ENCODE data around the gene ADAP1.

DNA sequence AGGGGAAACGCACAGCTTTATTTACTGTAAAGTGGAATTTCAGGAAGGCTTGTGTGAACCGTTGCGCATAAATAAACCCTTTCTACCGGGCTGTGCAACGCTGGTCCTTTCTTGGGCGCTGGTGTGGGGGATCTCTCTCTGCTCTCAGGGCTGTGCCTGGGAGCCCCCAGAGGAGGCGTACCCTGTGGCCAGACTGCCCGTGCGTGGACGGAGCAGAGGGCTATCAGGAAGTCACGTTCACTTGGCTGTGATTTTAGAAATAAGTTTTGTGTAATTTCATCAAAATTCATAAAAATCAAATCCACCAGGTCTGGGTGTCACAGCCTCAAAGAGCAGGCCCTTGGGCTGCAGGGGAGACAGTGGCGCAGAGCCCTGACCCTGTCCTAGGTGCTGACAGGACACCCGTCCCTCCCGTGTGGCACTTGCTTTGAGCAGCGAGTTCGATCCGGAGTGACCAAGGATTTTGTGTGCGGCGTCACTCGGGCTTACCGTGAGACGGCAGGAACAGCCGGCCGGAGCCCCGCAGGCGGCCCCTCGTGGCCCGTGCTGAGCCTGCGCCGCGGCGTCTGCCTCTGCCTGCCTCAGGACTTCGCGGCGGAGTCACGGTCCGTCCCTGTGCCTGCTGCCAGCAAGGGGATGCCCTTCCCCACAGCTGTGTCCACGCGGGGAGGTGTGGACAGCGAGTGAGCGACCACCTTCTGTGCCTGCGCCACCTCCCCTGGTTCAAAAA, 58.0 kb downstream of the ADAP1 start:
- TF ChIP-seq, protein P1, sequence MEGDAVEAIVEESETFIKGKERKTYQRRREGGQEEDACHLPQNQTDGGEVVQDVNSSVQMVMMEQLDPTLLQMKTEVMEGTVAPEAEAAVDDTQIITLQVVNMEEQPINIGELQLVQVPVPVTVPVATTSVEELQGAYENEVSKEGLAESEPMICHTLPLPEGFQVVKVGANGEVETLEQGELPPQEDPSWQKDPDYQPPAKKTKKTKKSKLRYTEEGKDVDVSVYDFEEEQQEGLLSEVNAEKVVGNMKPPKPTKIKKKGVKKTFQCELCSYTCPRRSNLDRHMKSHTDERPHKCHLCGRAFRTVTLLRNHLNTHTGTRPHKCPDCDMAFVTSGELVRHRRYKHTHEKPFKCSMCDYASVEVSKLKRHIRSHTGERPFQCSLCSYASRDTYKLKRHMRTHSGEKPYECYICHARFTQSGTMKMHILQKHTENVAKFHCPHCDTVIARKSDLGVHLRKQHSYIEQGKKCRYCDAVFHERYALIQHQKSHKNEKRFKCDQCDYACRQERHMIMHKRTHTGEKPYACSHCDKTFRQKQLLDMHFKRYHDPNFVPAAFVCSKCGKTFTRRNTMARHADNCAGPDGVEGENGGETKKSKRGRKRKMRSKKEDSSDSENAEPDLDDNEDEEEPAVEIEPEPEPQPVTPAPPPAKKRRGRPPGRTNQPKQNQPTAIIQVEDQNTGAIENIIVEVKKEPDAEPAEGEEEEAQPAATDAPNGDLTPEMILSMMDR (IDR thresholded peaks at IDR 0.05) = no peak
- TF ChIP-seq, protein P2, sequence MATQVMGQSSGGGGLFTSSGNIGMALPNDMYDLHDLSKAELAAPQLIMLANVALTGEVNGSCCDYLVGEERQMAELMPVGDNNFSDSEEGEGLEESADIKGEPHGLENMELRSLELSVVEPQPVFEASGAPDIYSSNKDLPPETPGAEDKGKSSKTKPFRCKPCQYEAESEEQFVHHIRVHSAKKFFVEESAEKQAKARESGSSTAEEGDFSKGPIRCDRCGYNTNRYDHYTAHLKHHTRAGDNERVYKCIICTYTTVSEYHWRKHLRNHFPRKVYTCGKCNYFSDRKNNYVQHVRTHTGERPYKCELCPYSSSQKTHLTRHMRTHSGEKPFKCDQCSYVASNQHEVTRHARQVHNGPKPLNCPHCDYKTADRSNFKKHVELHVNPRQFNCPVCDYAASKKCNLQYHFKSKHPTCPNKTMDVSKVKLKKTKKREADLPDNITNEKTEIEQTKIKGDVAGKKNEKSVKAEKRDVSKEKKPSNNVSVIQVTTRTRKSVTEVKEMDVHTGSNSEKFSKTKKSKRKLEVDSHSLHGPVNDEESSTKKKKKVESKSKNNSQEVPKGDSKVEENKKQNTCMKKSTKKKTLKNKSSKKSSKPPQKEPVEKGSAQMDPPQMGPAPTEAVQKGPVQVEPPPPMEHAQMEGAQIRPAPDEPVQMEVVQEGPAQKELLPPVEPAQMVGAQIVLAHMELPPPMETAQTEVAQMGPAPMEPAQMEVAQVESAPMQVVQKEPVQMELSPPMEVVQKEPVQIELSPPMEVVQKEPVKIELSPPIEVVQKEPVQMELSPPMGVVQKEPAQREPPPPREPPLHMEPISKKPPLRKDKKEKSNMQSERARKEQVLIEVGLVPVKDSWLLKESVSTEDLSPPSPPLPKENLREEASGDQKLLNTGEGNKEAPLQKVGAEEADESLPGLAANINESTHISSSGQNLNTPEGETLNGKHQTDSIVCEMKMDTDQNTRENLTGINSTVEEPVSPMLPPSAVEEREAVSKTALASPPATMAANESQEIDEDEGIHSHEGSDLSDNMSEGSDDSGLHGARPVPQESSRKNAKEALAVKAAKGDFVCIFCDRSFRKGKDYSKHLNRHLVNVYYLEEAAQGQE (IDR thresholded peaks at IDR 0.05; ENCODE audit: insufficient read depth in 1 of 2, low read depth in 2 of 2, low read length in 1 of 2) = peak in 1 of 2 experiments; percentile 88; a peak in 2 of 4 replicates
- TF ChIP-seq POLR2AphosphoS5 (IDR thresholded peaks at IDR 0.05; ENCODE audit: low read depth, low read length) = no peak
